H1 (cell line): ENCODE results near the gene CD300H. TPM values are rescaled to one million over a fixed set of nuclear protein-coding genes. Genes with fewer than 3 reads are reported as not detected.
"Not testable (repeated sequence)": the region's sequence is repeated elsewhere in the genome, so short reads cannot be mapped to it uniquely, and the experiment has no call there.

Source experiments
- CTCF ChIA-PET: fragments of 300-600 bp; sonication (Branson Sonifier 250); formaldehyde crosslinking; loops from one replicate; lab custom pipeline; 2021; ENCODE audit not compliant: partially characterized antibody; lab: Charles Lee
- POLR2A ChIA-PET: fragments of 300-600 bp; sonication (Branson Sonifier 250); formaldehyde crosslinking; loops from one replicate; lab custom pipeline; 2021; ENCODE audit warnings: inconsistent platforms; ENCODE audit not compliant: partially characterized antibody; lab: Charles Lee
- DNase-seq, 2 experiments: peaks; one replicate each; pipeline versions ENCODE4 v3.0.0 to v3.0.0-alpha.2; 2010 to 2022; ENCODE audit warnings: low spot score in 2 of 2, low read depth in 1 of 2, mixed read lengths in 1 of 2
- FAIRE-seq: peaks from 2 replicates; lab custom pipeline; 2011; peaks lifted over from hg19 to GRCh38; lab: Jason Lieb, UNC
- H2AFZ ChIP-seq: 2 replicates; pipeline ENCODE4 v1.8.1; 2012; ENCODE audit warnings: low read length, inconsistent platforms
- H2AK5ac ChIP-seq: 2 replicates; pipeline ENCODE4 v1.6.1; 2013; ENCODE audit warnings: low read depth, low read length
- H2BK120ac ChIP-seq: replicated peaks from 2 replicates; pipeline ENCODE3; 2013; ENCODE audit warnings: low read depth, low read length, inconsistent platforms
- H2BK12ac ChIP-seq: 2 replicates; pipeline ENCODE4 v1.6.1; 2013; ENCODE audit warnings: low read depth, low read length
- H2BK15ac ChIP-seq: 2 replicates; pipeline ENCODE4 v1.6.1; 2013; ENCODE audit warnings: low read length
- H2BK20ac ChIP-seq: 2 replicates; pipeline ENCODE4 v1.6.1; 2013; ENCODE audit warnings: low read length
- H2BK5ac ChIP-seq: 2 replicates; pipeline ENCODE4 v1.6.1; 2013; ENCODE audit warnings: low read depth, low read length
- H3K14ac ChIP-seq: 2 replicates; pipeline ENCODE4 v1.6.1; 2013; ENCODE audit warnings: inconsistent platforms; ENCODE audit not compliant: insufficient read length
- H3K18ac ChIP-seq: 2 replicates; pipeline ENCODE4 v1.6.1; 2013; ENCODE audit warnings: low read length; ENCODE audit errors: extremely low read depth
- H3K23ac ChIP-seq: 2 replicates; pipeline ENCODE4 v1.6.1; 2013; ENCODE audit warnings: inconsistent platforms; ENCODE audit not compliant: insufficient read length
- H3K23me2 ChIP-seq: 2 replicates; pipeline ENCODE4 v1.6.1; 2013; ENCODE audit warnings: low read depth, low read length
- H3K27ac ChIP-seq: 2 replicates; pipeline ENCODE4 v1.6.1; 2011; ENCODE audit warnings: low read depth, low read length, inconsistent platforms
- H3K27me3 ChIP-seq, 4 experiments: replicated peaks in 1 of 4; 1 replicate in 1 of 4; 2 replicates in 3 of 4; pipeline versions ENCODE4 v1.6.1 to v1.8.1; 2011 to 2013; ENCODE audit warnings: low read length in 3 of 4, mild to moderate bottlenecking in 3 of 4, inconsistent platforms in 2 of 4, mixed read lengths in 2 of 4, moderate library complexity in 1 of 4; ENCODE audit not compliant: control insufficient read depth in 3 of 4, insufficient read depth in 3 of 4; ENCODE audit errors: extremely low read depth in 1 of 4
- H3K36me3 ChIP-seq, 4 experiments: 2 replicates each; pipeline versions ENCODE4 v1.6.1 to v1.8.1; 2011 to 2013; ENCODE audit warnings: mild to moderate bottlenecking in 4 of 4, low read length in 3 of 4, moderate library complexity in 2 of 4, control low read depth in 1 of 4, inconsistent platforms in 1 of 4; ENCODE audit not compliant: insufficient read depth in 4 of 4, control insufficient read depth in 2 of 4
- H3K4ac ChIP-seq: replicated peaks from 2 replicates; pipeline ENCODE3; 2013; ENCODE audit warnings: low read length, low read depth, mixed read lengths, inconsistent platforms; ENCODE audit not compliant: insufficient read length
- H3K4me1 ChIP-seq, 4 experiments: replicated peaks in 1 of 4; 1 replicate in 1 of 4; 2 replicates in 3 of 4; pipeline versions ENCODE4 v1.6.1 to v1.8.1; 2011 to 2013; ENCODE audit warnings: low read length in 3 of 4, inconsistent platforms in 2 of 4, mixed read lengths in 1 of 4; ENCODE audit not compliant: insufficient read depth in 4 of 4, control insufficient read depth in 3 of 4
- H3K4me2 ChIP-seq, 2 experiments: 2 replicates each; pipeline versions ENCODE4 v1.6.1 to v1.8.1; 2011 to 2013; ENCODE audit warnings: low read depth in 2 of 2, low read length in 2 of 2, control low read depth in 1 of 2, inconsistent platforms in 1 of 2, mild to moderate bottlenecking in 1 of 2; ENCODE audit not compliant: insufficient read depth in 1 of 2
- H3K4me3 ChIP-seq, 4 experiments: fragments of 200-600, 300-600 bp in 1 of 4; sonication (generic), shearing (Covaris generic), sonication (Bioruptor Twin) in 1 of 4; 2 replicates each; pipeline versions ENCODE4 v1.5.1 to v1.8.1; 2011 to 2016; ENCODE audit warnings: low read length in 4 of 4, low read depth in 3 of 4, control low read depth in 2 of 4, inconsistent platforms in 2 of 4, mild to moderate bottlenecking in 2 of 4, mixed read lengths in 1 of 4, moderate library complexity in 1 of 4; ENCODE audit not compliant: insufficient read depth in 2 of 4; ENCODE audit errors: extremely low read depth in 1 of 4
- H3K56ac ChIP-seq: replicated peaks from 2 replicates; pipeline ENCODE3; 2013; ENCODE audit warnings: low read depth, mild to moderate bottlenecking, mixed read lengths, low read length, inconsistent platforms; ENCODE audit not compliant: insufficient read length
- H3K79me1 ChIP-seq: 2 replicates; pipeline ENCODE4 v1.6.1; 2013; ENCODE audit warnings: low read depth, low read length, control low read depth
- H3K79me2 ChIP-seq, 2 experiments: 2 replicates each; pipeline versions ENCODE4 v1.6.1 to v1.8.1; 2012 to 2013; ENCODE audit warnings: low read length in 2 of 2, mild to moderate bottlenecking in 2 of 2, inconsistent platforms in 1 of 2; ENCODE audit not compliant: insufficient read depth in 2 of 2, control insufficient read depth in 1 of 2
- H3K9ac ChIP-seq, 4 experiments: replicated peaks in 1 of 4; 1 replicate in 1 of 4; 2 replicates in 3 of 4; pipeline versions ENCODE4 v1.6.1 to v1.8.1; 2011 to 2013; ENCODE audit warnings: low read depth in 3 of 4, low read length in 3 of 4, control low read depth in 2 of 4, mild to moderate bottlenecking in 2 of 4, moderate library complexity in 2 of 4, inconsistent platforms in 1 of 4; ENCODE audit errors: extremely low read depth in 1 of 4
- H3K9me3 ChIP-seq, 2 experiments: 2 replicates each; pipeline versions ENCODE4 v1.6.1 to v1.8.1; 2012 to 2013; ENCODE audit warnings: mild to moderate bottlenecking in 2 of 2, moderate library complexity in 2 of 2, control low read depth in 1 of 2, inconsistent platforms in 1 of 2, low read depth in 1 of 2, low read length in 1 of 2, mixed read lengths in 1 of 2; ENCODE audit not compliant: insufficient read depth in 2 of 2
- H4K20me1 ChIP-seq, 2 experiments: replicated peaks in 1 of 2; 2 replicates each; pipeline versions ENCODE3 to v1.8.1; 2011 to 2013; ENCODE audit warnings: inconsistent platforms in 2 of 2, low read length in 2 of 2, mild to moderate bottlenecking in 1 of 2; ENCODE audit not compliant: insufficient read depth in 2 of 2, control insufficient read depth in 1 of 2
- H4K5ac ChIP-seq: 2 replicates; pipeline ENCODE4 v1.6.1; 2013; ENCODE audit warnings: low read length, low read depth, mixed read lengths, inconsistent platforms; ENCODE audit not compliant: insufficient read length
- H4K8ac ChIP-seq: 2 replicates; pipeline ENCODE4 v1.8.0; 2013; ENCODE audit warnings: mild to moderate bottlenecking, moderate library complexity, low read length, inconsistent platforms; ENCODE audit not compliant: insufficient read depth; ENCODE audit errors: extremely low read depth
- H4K91ac ChIP-seq: replicated peaks from 2 replicates; pipeline ENCODE3; 2013; ENCODE audit warnings: low read length, mixed read lengths, inconsistent platforms; ENCODE audit not compliant: insufficient read length
- WGBS, 2 experiments: shearing (Covaris generic) in 1 of 2; methylation state at CpG; one replicate each; pipeline versions ENCODE4 v1.1.6 to v1.1.7; 2013 to 2015; ENCODE audit warnings: low lambda C conversion rate in 2 of 2, mixed read lengths in 2 of 2, inconsistent platforms in 1 of 2, low coverage in 1 of 2, missing lambda C conversion rate in 1 of 2; ENCODE audit not compliant: insufficient replicate concordance in 2 of 2, insufficient coverage in 1 of 2, insufficient read length in 1 of 2; ENCODE audit errors: extremely low coverage in 1 of 2, missing lambda C conversion rate in 1 of 2; 5-methylcytosine and 5-hydroxymethylcytosine counted together
- polyA plus RNA-seq, 7 experiments: library from polyadenylated mRNA; depleted of rRNA in 3 of 7; stranded (reverse) in 5 of 7; unstranded in 2 of 7; fragments of >200 nt in 5 of 7; fragments of 200-250 nt in 2 of 7; gene quantifications; 1 replicate in 5 of 7; 2 replicates in 1 of 7; 4 replicates in 1 of 7; pipeline versions ENCODE4 v1.2.1 to v1.2.3, GENCODE V29; 2011 to 2013; ENCODE audit warnings: missing spikeins in 2 of 7, mixed read lengths in 2 of 7
- total RNA-seq: library from RNA; stranded (reverse); fragmentation: NEBNext Ultra II Directional; extraction: Animal tissue kit (Norgen Biotek cat#: 25700); gene quantifications from 2 replicates; pipeline ENCODE4 v1.2.1, GENCODE V29; 2021

Gene CD300H
- total and polyA plus RNA-seq, 2 of the 8 experiments (the other 6 are each of a cell fraction or from before 2014, with no cell fraction given), result not detected

DNA sequence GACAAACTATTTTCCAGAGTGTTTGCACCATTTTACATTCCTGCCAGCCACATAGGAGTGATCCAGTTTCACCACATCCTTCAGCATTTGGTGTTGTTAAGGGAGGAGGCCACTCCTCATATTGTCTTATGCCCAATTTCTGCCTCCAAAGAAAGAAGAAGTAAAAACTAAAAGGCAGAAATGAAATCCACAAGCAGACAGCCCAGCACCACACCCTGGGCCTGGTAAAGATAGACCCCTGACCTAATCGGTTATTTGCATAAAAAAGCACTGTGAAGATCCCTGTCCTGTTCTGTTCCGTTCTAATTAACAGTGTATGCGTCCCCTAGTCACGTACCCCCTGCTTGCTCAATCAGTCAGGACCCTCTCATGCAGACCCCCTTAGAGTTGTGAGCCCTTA lies 8.9 kb downstream of the CD300H start:
- H2BK120ac ChIP-seq, H3K36me3 ChIP-seq, H3K14ac ChIP-seq, H3K27ac ChIP-seq, POLR2A ChIA-PET, H3K4ac ChIP-seq, H4K5ac ChIP-seq, H3K79me2 ChIP-seq, H2BK12ac ChIP-seq, H2BK20ac ChIP-seq, H3K56ac ChIP-seq, H2BK15ac ChIP-seq, H4K8ac ChIP-seq, H3K4me3 ChIP-seq, H3K27me3 ChIP-seq, H2BK5ac ChIP-seq, H3K18ac ChIP-seq, H3K23me2 ChIP-seq, H3K4me1 ChIP-seq, DNase-seq, H3K23ac ChIP-seq, H3K9ac ChIP-seq, H4K20me1 ChIP-seq, H2AFZ ChIP-seq, H3K79me1 ChIP-seq, H3K4me2 ChIP-seq, FAIRE-seq, H4K91ac ChIP-seq, H2AK5ac ChIP-seq: not testable (repeated sequence)
- peaks cover 15 to 18% of the 10 kb centered on the region in 2 experiments for H3K9me3 ChIP-seq
- 69% methylated on average over 4 of the region's 4 CpGs; no CpG with 5 or more reads in 1 of the 2 experiments for WGBS, 2 experiments
- CTCF ChIA-PET, result interaction anchor here (0.7 to 4.0 kb wide), 3 partner anchors 8 to 191 kb away, joined by 3 to 21 read pairs (median 3); partner anchors contain the start of genes CD300H and GPR142
